Aorta (tissue), 5 donors: ENCODE results near the gene EPHB1. TPM values are rescaled to one million over a fixed set of nuclear protein-coding genes. Genes with fewer than 3 reads are reported as not detected.

Experiments used
- ATAC-seq: fragments of 200-7000 bp; cut with Tn5 transposase; one replicate; pipeline ENCODE4 v1.9.1; 2022; ENCODE audit warnings: moderate library complexity; ENCODE audit not compliant: low FRiP score
- DNase-seq, 2 donors: peaks; one replicate each; pipeline ENCODE4 v3.0.0-alpha.2; 2020
- H3K27ac ChIP-seq, 2 donors: one replicate each; pipeline ENCODE4 v1.5.1; 2013; ENCODE audit warnings: low read length in 2 of 2, mild to moderate bottlenecking in 2 of 2, moderate library complexity in 2 of 2, control low read depth in 1 of 2, inconsistent platforms in 1 of 2, low read depth in 1 of 2
- H3K27me3 ChIP-seq, 2 donors: one replicate each; pipeline ENCODE4 v1.6.1; 2013; ENCODE audit warnings: control low read depth in 1 of 2, low read length in 1 of 2, mild to moderate bottlenecking in 1 of 2, moderate library complexity in 1 of 2; ENCODE audit not compliant: insufficient read depth in 2 of 2, control insufficient read depth in 1 of 2
- H3K36me3 ChIP-seq, 2 donors: one replicate each; pipeline ENCODE4 v1.6.1; 2013; ENCODE audit warnings: control low read depth in 1 of 2, low read length in 1 of 2, mild to moderate bottlenecking in 1 of 2; ENCODE audit not compliant: insufficient read depth in 2 of 2, control insufficient read depth in 1 of 2
- H3K4me1 ChIP-seq, 2 donors: one replicate each; pipeline ENCODE4 v1.6.1; 2013; ENCODE audit warnings: low read length in 2 of 2, control low read depth in 1 of 2, mild to moderate bottlenecking in 1 of 2, moderate library complexity in 1 of 2; ENCODE audit not compliant: insufficient read depth in 2 of 2, control insufficient read depth in 1 of 2
- H3K4me3 ChIP-seq, 2 donors: one replicate each; pipeline ENCODE4 v1.5.1; 2013; ENCODE audit warnings: low read length in 2 of 2, control low read depth in 1 of 2, mild to moderate bottlenecking in 1 of 2
- H3K9me3 ChIP-seq: one replicate; pipeline ENCODE4 v1.6.1; 2013; ENCODE audit warnings: mild to moderate bottlenecking, low read length; ENCODE audit not compliant: control insufficient read depth
- WGBS, 2 donors: extraction: QIAGEN DNeasy Blood & Tissue Kit; methylation state at CpG; one replicate each; pipeline ENCODE4 v1.1.7; 2013; 5-methylcytosine and 5-hydroxymethylcytosine counted together
- intact Hi-C, 2 donors: fragments of 100-400 bp; cut with DNase I; formaldehyde crosslinking; loops; one replicate each; pipeline versions ENCODE4 v1.14.2 to v1.15.0; 2022
- polyA plus RNA-seq, 2 donors: library from polyadenylated mRNA; stranded (reverse); fragments of 200-250 nt; gene quantifications; one replicate each; pipeline ENCODE4 v1.2.3, GENCODE V29; 2013
- total RNA-seq, 2 donors: library from RNA; stranded (reverse); fragmentation: NEBNext Ultra II Directional; extraction: Animal tissue kit (Norgen Biotek cat#: 25700); gene quantifications; one replicate each; pipeline ENCODE4 v1.2.1, GENCODE V29; 2021
- donor health status: healthy with polysubstance abuse.
- donor health status: Bipolar disorder and iron deficiency.
- donor health status: DM: no; HTN: no; CAD: no.
- donor health status: DM: no; HTN: no; CAD: no.
- donor health status: DM: yes; HTN: yes; CAD: no.

The EPHB1 gene
- total and polyA plus RNA-seq, 4 donors: 0.31 to 4.8 (median 3.6) TPM; not detected in 1

GRCh38 chr3:134808835-134809234 is 13.8 kb downstream of the EPHB1 start:
- WGBS, 2 donors: 97 to 100% methylated on average over 1 of the region's 1 CpG
- intact Hi-C loops: no loop called here

GRCh38 chr3:134809427-134810051 is 14.5 kb downstream of the EPHB1 start:
- Histone ChIP-seq H3K9me3 (no peaks in the 10 kb centered on the region), H3K27me3 (no peaks in the 10 kb centered on the region), H3K36me3 (no peaks in the 10 kb centered on the region), H3K4me3 (no peak overlapping the region), H3K4me1 (no peaks in the 10 kb centered on the region), H3K27ac (no peak overlapping the region)
- no peak for DNase-seq
- intact Hi-C loops: no loop called here
- 67 to 77% methylated on average over 5 of the region's 5 CpGs for WGBS, 2 donors
- ATAC-seq: no peak

More at GRCh38 chr3:134808835-134809234, 13.8 kb downstream of the EPHB1 start:
- H3K27ac ChIP-seq: no peak overlapping the region
- no peaks in the 10 kb centered on the region for H3K36me3 ChIP-seq
- DNase-seq (no peak), ATAC-seq (no peak)
- no peaks in the 10 kb centered on the region for H3K27me3 ChIP-seq
- no peaks in the 10 kb centered on the region for H3K9me3 ChIP-seq
- H3K4me1 ChIP-seq: no peaks in the 10 kb centered on the region
- H3K4me3 ChIP-seq: no peak overlapping the region

- 90 to 96% methylated on average over 2 of the region's 2 CpGs for WGBS, 2 donors
- no peak for DNase-seq
- no peaks in the 10 kb centered on the region for H3K27me3 ChIP-seq
- ATAC-seq: no peak
- H3K36me3 ChIP-seq: no peaks in the 10 kb centered on the region
- intact Hi-C loops: no loop called here
- H3K4me3 ChIP-seq: no peak overlapping the region
- no peaks in the 10 kb centered on the region for H3K4me1 ChIP-seq
- H3K9me3 ChIP-seq: no peaks in the 10 kb centered on the region
- no peak overlapping the region for H3K27ac ChIP-seq
Measured at GRCh38 chr3:134810052-134810435, 15.0 kb downstream of the EPHB1 start.

DNA sequence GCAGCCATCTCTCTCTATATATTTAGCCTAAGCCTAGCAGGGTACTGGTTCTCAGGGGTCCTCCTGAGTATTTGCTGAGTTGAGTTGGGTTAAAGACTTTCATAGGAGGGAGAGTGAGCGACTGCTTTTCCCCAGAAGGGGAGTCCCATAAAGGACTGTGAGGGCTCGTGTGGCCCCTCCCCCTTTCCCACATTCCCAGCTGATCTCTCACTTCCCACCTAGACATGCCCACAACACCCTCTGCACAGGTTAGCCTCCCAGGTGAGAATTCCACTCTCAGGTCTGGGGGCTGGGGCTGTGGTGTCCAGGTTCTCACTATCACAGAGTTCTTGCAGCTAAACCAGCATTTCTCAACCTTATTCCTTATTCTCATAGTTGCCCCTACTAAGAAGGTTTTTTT is 15.8 kb downstream of the EPHB1 start:
- intact Hi-C loops: no loop called here
- Histone ChIP-seq H3K36me3 (no peaks in the 10 kb centered on the region), H3K27ac (no peak overlapping the region), H3K4me1 (no peaks in the 10 kb centered on the region), H3K9me3 (no peaks in the 10 kb centered on the region), H3K4me3 (no peak overlapping the region), H3K27me3 (no peaks in the 10 kb centered on the region)
- ATAC-seq (no peak), DNase-seq (no peak)
- 83 to 87% methylated on average over 2 of the region's 2 CpGs for WGBS, 2 donors

GRCh38 chr3:134813618-134814017 is 18.6 kb downstream of the EPHB1 start:
- H3K36me3 ChIP-seq: no peaks in the 10 kb centered on the region
- H3K27me3 ChIP-seq: no peaks in the 10 kb centered on the region
- ATAC-seq (no peak), DNase-seq (no peak)
- no peak overlapping the region for H3K4me3 ChIP-seq
- H3K4me1 ChIP-seq: no peaks in the 10 kb centered on the region
- no peaks in the 10 kb centered on the region for H3K9me3 ChIP-seq
- no peak overlapping the region for H3K27ac ChIP-seq
- intact Hi-C loops: no loop called here
- WGBS, 2 donors: 0 to 32% methylated on average over 1 of the region's 1 CpG

GRCh38 chr3:134815519-134815918 is 20.5 kb downstream of the EPHB1 start:
- WGBS, 2 donors: 51 to 56% methylated on average over 1 of the region's 1 CpG
- ATAC-seq (no peak), DNase-seq (no peak)
- H3K9me3 ChIP-seq: no peaks in the 10 kb centered on the region
- no peak overlapping the region for H3K27ac ChIP-seq
- H3K4me3 ChIP-seq: no peak overlapping the region
- no peaks in the 10 kb centered on the region for H3K36me3 ChIP-seq
- no peaks in the 10 kb centered on the region for H3K4me1 ChIP-seq
- intact Hi-C loops: no loop called here
- no peaks in the 10 kb centered on the region for H3K27me3 ChIP-seq

- ATAC-seq (no peak), DNase-seq (no peak)
- H3K4me3 ChIP-seq: no peak overlapping the region
- WGBS, 2 donors: 92 to 93% methylated on average over 7 of the region's 7 CpGs
- H3K4me1 ChIP-seq: no peaks in the 10 kb centered on the region
- H3K27ac ChIP-seq: no peak overlapping the region
- H3K27me3 ChIP-seq: no peaks in the 10 kb centered on the region
- H3K9me3 ChIP-seq: no peaks in the 10 kb centered on the region
- no peaks in the 10 kb centered on the region for H3K36me3 ChIP-seq
- intact Hi-C loops: no loop called here
Measured at GRCh38 chr3:134816623-134817022, 21.6 kb downstream of the EPHB1 start.

GRCh38 chr3:134817297-134817696 is 22.2 kb downstream of the EPHB1 start:
- intact Hi-C loops: no loop called here
- no peaks in the 10 kb centered on the region for H3K9me3 ChIP-seq
- 92 to 93% methylated on average over 6 of the region's 6 CpGs for WGBS, 2 donors
- DNase-seq (no peak), ATAC-seq (no peak)
- H3K36me3 ChIP-seq: no peaks in the 10 kb centered on the region
- H3K27ac ChIP-seq: no peak overlapping the region
- no peak overlapping the region for H3K4me3 ChIP-seq
- no peaks in the 10 kb centered on the region for H3K4me1 ChIP-seq
- no peaks in the 10 kb centered on the region for H3K27me3 ChIP-seq

DNA sequence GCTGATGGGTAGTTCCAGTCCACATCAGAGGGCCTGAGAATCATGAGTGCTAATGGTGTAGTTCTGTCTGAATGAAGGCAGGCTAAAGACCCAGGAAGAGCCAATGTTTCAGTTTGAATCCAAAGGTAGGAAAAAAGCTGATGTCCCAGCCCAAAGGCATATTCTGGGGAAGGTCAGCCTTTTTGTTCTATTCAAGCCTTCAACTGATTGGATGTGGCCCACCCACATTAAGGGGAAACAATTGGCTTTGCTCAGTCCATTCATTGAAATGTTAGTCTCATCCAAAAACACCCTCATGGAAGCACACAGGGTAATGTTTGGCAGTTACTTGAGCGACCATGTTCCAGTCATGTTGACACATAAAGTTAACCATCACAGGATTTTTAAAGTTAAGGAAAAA is 25.9 kb downstream of the EPHB1 start:
- intact Hi-C loops: no loop called here
- H3K36me3 ChIP-seq: no peaks in the 10 kb centered on the region
- WGBS, 2 donors: 96 to 97% methylated on average over 1 of the region's 1 CpG
- H3K4me3 ChIP-seq: no peak overlapping the region
- H3K27ac ChIP-seq: no peak overlapping the region
- no peaks in the 10 kb centered on the region for H3K9me3 ChIP-seq
- no peaks in the 10 kb centered on the region for H3K4me1 ChIP-seq
- ATAC-seq (no peak), DNase-seq (no peak)
- H3K27me3 ChIP-seq: no peaks in the 10 kb centered on the region
